ENCODE results near the gene ACOT12. TPM values are rescaled to one million over a fixed set of nuclear protein-coding genes. Genes with fewer than 3 reads are reported as not detected.

The ACOT12 gene
- total RNA-seq, 1 experiment from 2014 or later, result not detected

GRCh38 chr5:81290146-81290545, 103.8 kb downstream of the ACOT12 start (continued):
- TF ChIP-seq AFF4 (CRISPR knock-in tag; IDR thresholded peaks at IDR 0.05; ENCODE audit: borderline replicate concordance) (no peak), ZNF423 (CRISPR knock-in tag; IDR thresholded peaks at IDR 0.05) (no peak), ZNF512 (CRISPR knock-in tag; IDR thresholded peaks at IDR 0.05; ENCODE audit: borderline replicate concordance) (no peak), RELA (CRISPR knock-in tag; IDR thresholded peaks at IDR 0.05; ENCODE audit: borderline replicate concordance) (no peak)

GRCh38 chr5:81288021-81288433, 105.9 kb downstream of the ACOT12 start:
- H3K4me3 Mint-ChIP-seq, result no peak overlapping the region

More at GRCh38 chr5:81288021-81288433, 105.9 kb downstream of the ACOT12 start:
- Mint-ChIP-seq H3K9me3 (peaks cover 27% of the 10 kb centered on the region), H3K4me1 (no peaks in the 10 kb centered on the region), H3K36me3 (peaks cover 28% of the 10 kb centered on the region), H3K27me3 (ENCODE audit: low read depth) (no peaks in the 10 kb centered on the region), H3K27ac (no peak overlapping the region)
- ChIA-PET CTCF (interaction anchor here (1.6 kb wide), 1 partner anchor 12 kb away, joined by 6 read pairs; no protein-coding TSS in a partner anchor), POLR2A (no interaction called here)
- TF ChIP-seq MXD4 (CRISPR knock-in tag; IDR thresholded peaks at IDR 0.05; ENCODE audit: borderline replicate concordance) (no peak), NR3C1 (CRISPR knock-in tag; conservative IDR thresholded peaks at IDR 0.05; ENCODE audit: low read depth) (no peak), CREB1 (CRISPR knock-in tag; IDR thresholded peaks at IDR 0.05) (no peak), SMAD4 (CRISPR knock-in tag; IDR thresholded peaks at IDR 0.05) (no peak), STAT6 (CRISPR knock-in tag; conservative IDR thresholded peaks at IDR 0.05; ENCODE audit: low read depth) (no peak), TCF7 (CRISPR knock-in tag; IDR thresholded peaks at IDR 0.05; ENCODE audit: low read depth) (no peak), ETV6 (CRISPR knock-in tag; IDR thresholded peaks at IDR 0.05) (no peak), ATF3 (CRISPR knock-in tag; conservative IDR thresholded peaks at IDR 0.05) (no peak), FOXJ3 (CRISPR knock-in tag; IDR thresholded peaks at IDR 0.05; ENCODE audit: borderline replicate concordance) (no peak), ZNF423 (CRISPR knock-in tag; IDR thresholded peaks at IDR 0.05) (no peak), TEAD1 (CRISPR knock-in tag; IDR thresholded peaks at IDR 0.05) (no peak), ERG (CRISPR knock-in tag; IDR thresholded peaks at IDR 0.05) (no peak), PRRX2 (CRISPR knock-in tag; IDR thresholded peaks at IDR 0.05) (no peak), CDX4 (CRISPR knock-in tag; IDR thresholded peaks at IDR 0.05; ENCODE audit: borderline replicate concordance) (no peak), ZMAT4 (CRISPR knock-in tag; IDR thresholded peaks at IDR 0.05) (no peak), ATF1 (CRISPR knock-in tag; IDR thresholded peaks at IDR 0.05) (no peak), OVOL2 (CRISPR knock-in tag; IDR thresholded peaks at IDR 0.05; ENCODE audit: borderline replicate concordance) (no peak), RORB (CRISPR knock-in tag; IDR thresholded peaks at IDR 0.05) (no peak), ZNF121 (CRISPR knock-in tag; IDR thresholded peaks at IDR 0.05) (no peak), JUN (CRISPR knock-in tag; IDR thresholded peaks at IDR 0.05) (no peak)
- DNase-seq (ENCODE audit: low spot score), result no peak
- ATAC-seq, result no peak
